SK-N-SH (cell line): ENCODE measurements around the gene C9orf43. TPM values are rescaled to one million over a fixed set of nuclear protein-coding genes. Genes with fewer than 3 reads are reported as not detected.

Experiments used
- CTCF ChIA-PET: fragments of 300-600, 350-600 bp; formaldehyde crosslinking; extraction: SDS; loops from one replicate; lab custom pipeline; 2021; lab: Yijun Ruan, JAX
- POLR2A ChIA-PET: fragments of 350-600 bp; sonication (Branson Sonifier 250); formaldehyde crosslinking; extraction: SDS; loops from one replicate; lab custom pipeline; 2020; ENCODE audit warnings: antibody characterized with exemption, inconsistent platforms; lab: Yijun Ruan, JAX
- DNase-seq: peaks from one replicate; pipeline ENCODE4 v3.0.0; 2012
- H2AFZ ChIP-seq: fragments of 200-600 bp; sonication (generic); 2 replicates; pipeline ENCODE4 v1.8.1; 2016; ENCODE audit warnings: antibody characterized with exemption, mild to moderate bottlenecking, low read depth
- H3F3A ChIP-seq: fragments of 200-600 bp; sonication (generic); replicated peaks from 2 replicates; pipeline ENCODE3; 2016; ENCODE audit warnings: antibody characterized with exemption, mild to moderate bottlenecking; ENCODE audit not compliant: insufficient read depth
- H3K27ac ChIP-seq, 2 experiments: fragments of 200-500 bp in 1 of 2; fragments of 200-600 bp in 1 of 2; sonication (Bioruptor generic) in 1 of 2; sonication (generic), shearing (Covaris generic) in 1 of 2; 2 replicates each; pipeline versions ENCODE4 v1.5.1 to v1.6.1; 2014 to 2016; ENCODE audit warnings: low read depth in 2 of 2, inconsistent platforms in 1 of 2, low read length in 1 of 2, mild to moderate bottlenecking in 1 of 2, mixed read lengths in 1 of 2
- H3K27me3 ChIP-seq: fragments of 200-600 bp; sonication (generic), shearing (Covaris generic); 2 replicates; pipeline ENCODE4 v1.6.1; 2016; ENCODE audit warnings: mixed run types; ENCODE audit not compliant: insufficient read depth
- H3K36me3 ChIP-seq, 2 experiments: fragments of 200-500 bp in 1 of 2; fragments of 200-600 bp in 1 of 2; sonication (Bioruptor generic) in 1 of 2; sonication (generic) in 1 of 2; replicated peaks in 1 of 2; 2 replicates each; pipeline versions ENCODE3 to v1.5.1; 2014 to 2016; ENCODE audit warnings: low read length in 1 of 2, mild to moderate bottlenecking in 1 of 2; ENCODE audit not compliant: insufficient read depth in 2 of 2, control insufficient read depth in 1 of 2
- H3K4me1 ChIP-seq, 2 experiments: fragments of 200-500 bp in 1 of 2; fragments of 200-600 bp in 1 of 2; sonication (Bioruptor generic) in 1 of 2; sonication (generic), shearing (Covaris generic) in 1 of 2; 2 replicates each; pipeline versions ENCODE4 v1.5.1 to v1.6.1; 2014 to 2016; ENCODE audit warnings: low read depth in 1 of 2, low read length in 1 of 2, mixed run types in 1 of 2; ENCODE audit not compliant: insufficient read depth in 2 of 2, control insufficient read depth in 1 of 2
- H3K4me2 ChIP-seq: fragments of 200-600 bp; sonication (generic), shearing (Covaris generic); 2 replicates; pipeline ENCODE4 v1.6.1; 2017; ENCODE audit warnings: mixed run types
- H3K4me3 ChIP-seq, 2 experiments: fragments of 200-500 bp in 1 of 2; fragments of 200-600 bp in 1 of 2; sonication (Bioruptor generic) in 1 of 2; sonication (generic), shearing (Covaris generic) in 1 of 2; 2 replicates each; pipeline versions ENCODE4 v1.5.1 to v1.8.1; 2014 to 2016; ENCODE audit warnings: low read depth in 2 of 2, inconsistent platforms in 1 of 2, low read length in 1 of 2, mild to moderate bottlenecking in 1 of 2, mixed read lengths in 1 of 2, moderate library complexity in 1 of 2
- H3K79me2 ChIP-seq: fragments of 200-600 bp; sonication (generic); 2 replicates; pipeline ENCODE4 v1.8.1; 2017; ENCODE audit warnings: mild to moderate bottlenecking; ENCODE audit not compliant: insufficient read depth
- H3K9ac ChIP-seq: fragments of 200-600 bp; sonication (generic); 2 replicates; pipeline ENCODE4 v1.6.1; 2017; ENCODE audit warnings: mixed run types
- H3K9me2 ChIP-seq: fragments of 200-600 bp; sonication (generic); 2 replicates; pipeline ENCODE4 v1.6.1; 2017; ENCODE audit warnings: mixed run types
- H3K9me3 ChIP-seq: fragments of 200-600 bp; sonication (generic); 2 replicates; pipeline ENCODE4 v1.6.1; 2017; ENCODE audit warnings: mixed run types, mild to moderate bottlenecking, moderate library complexity
- H4K20me1 ChIP-seq: fragments of 200-600 bp; sonication (generic); 2 replicates; pipeline ENCODE4 v1.6.1; 2017; ENCODE audit warnings: mild to moderate bottlenecking, mixed run types; ENCODE audit not compliant: insufficient read depth
- CTCF ChIP-seq: fragments of 200-600 bp; sonication (generic); IDR thresholded peaks from 2 replicates; pipeline ENCODE4 v1.6.1; 2017; ENCODE audit warnings: antibody characterized with exemption, mild to moderate bottlenecking, moderate library complexity
- ELF1 ChIP-seq: IDR thresholded peaks from 2 replicates; pipeline ENCODE4 v1.4.0; 2012
- EP300 ChIP-seq, 2 experiments: IDR thresholded peaks; 2 replicates each; pipeline versions ENCODE4 v1.4.0 to v1.6.1; 2012; ENCODE audit warnings: borderline replicate concordance in 1 of 2, low read depth in 1 of 2, low read length in 1 of 2
- FOSL2 ChIP-seq: IDR thresholded peaks from 2 replicates; pipeline ENCODE4 v1.4.0; 2012; ENCODE audit warnings: low read depth, mild to moderate bottlenecking, moderate library complexity, borderline replicate concordance
- GABPA ChIP-seq: IDR thresholded peaks from 2 replicates; pipeline ENCODE4 v1.4.0; 2012; ENCODE audit warnings: low read depth, mild to moderate bottlenecking
- JUND ChIP-seq: IDR thresholded peaks from 2 replicates; pipeline ENCODE4 v1.4.0; 2012
- MXI1 ChIP-seq: IDR thresholded peaks from 2 replicates; pipeline ENCODE4 v1.6.1; 2012; ENCODE audit warnings: mild to moderate bottlenecking, low read depth, low read length, improper control_type of control experiment
- NRF1 ChIP-seq: IDR thresholded peaks from 2 replicates; pipeline ENCODE4 v1.6.1; 2012; ENCODE audit warnings: low read depth, mild to moderate bottlenecking, low read length
- PBX3 ChIP-seq: IDR thresholded peaks from 2 replicates; pipeline ENCODE4; 2012
- POLR2AphosphoS5 ChIP-seq: IDR thresholded peaks from 2 replicates; pipeline ENCODE4 v1.6.1; 2012; ENCODE audit warnings: low read depth, low read length
- RFX5 ChIP-seq: IDR thresholded peaks from 2 replicates; pipeline ENCODE4 v1.6.1; 2012; ENCODE audit warnings: mild to moderate bottlenecking, improper control_type of control experiment, low read length
- SIN3A ChIP-seq: IDR thresholded peaks from 2 replicates; pipeline ENCODE4 v1.6.1; 2012; ENCODE audit warnings: low read depth, mild to moderate bottlenecking, low read length, moderate library complexity, borderline replicate concordance
- SMC3 ChIP-seq: IDR thresholded peaks from 2 replicates; pipeline ENCODE4 v1.6.1; 2012; ENCODE audit warnings: low read depth, low read length, improper control_type of control experiment
- TAF1 ChIP-seq: IDR thresholded peaks from 2 replicates; pipeline ENCODE4 v1.6.1; 2012; ENCODE audit warnings: low read depth, mild to moderate bottlenecking, low read length, moderate library complexity, borderline replicate concordance
- TCF12 ChIP-seq: IDR thresholded peaks from 2 replicates; pipeline ENCODE4 v1.4.0; 2012
- TEAD4 ChIP-seq: IDR thresholded peaks from 2 replicates; pipeline ENCODE4 v1.4.0; 2012; ENCODE audit warnings: mild to moderate bottlenecking, borderline replicate concordance; ENCODE audit not compliant: insufficient read depth
- USF2 ChIP-seq: fragments of 150-350 bp; IDR thresholded peaks from 2 replicates; pipeline ENCODE4 v1.6.1; 2017; ENCODE audit warnings: antibody characterized with exemption, low read length, low read depth, borderline replicate concordance
- WGBS: methylation state at CpG from one replicate; pipeline ENCODE4 v1.1.6; 2017; ENCODE audit warnings: low lambda C conversion rate; 5-methylcytosine and 5-hydroxymethylcytosine counted together
- polyA plus RNA-seq, 3 experiments: library from polyadenylated mRNA; depleted of rRNA; stranded (reverse); fragments of >200 nt; gene quantifications; 2 replicates each; pipeline ENCODE4 v1.2.3, GENCODE V29; 2012
- TF ChIP-seq, protein P1 (sequence below): IDR thresholded peaks from 2 replicates; pipeline ENCODE4 v1.6.1; 2012; ENCODE audit warnings: mild to moderate bottlenecking, low read depth, low read length, moderate library complexity
- TF ChIP-seq, protein P2 (sequence below): IDR thresholded peaks from 2 replicates; pipeline ENCODE4 v1.4.0; 2012; ENCODE audit warnings: low read depth, borderline replicate concordance
- TF ChIP-seq, protein P3 (sequence below): IDR thresholded peaks from 2 replicates; pipeline ENCODE4 v1.4.0; 2012; ENCODE audit warnings: low read depth, borderline replicate concordance

C9orf43 gene
- polyA plus RNA-seq, 1 of the 3 experiments (the other 2 are of a cell fraction), result 0.58 TPM

- WGBS, result 33% methylated on average over 1 of the region's 1 CpG
- DNase-seq, result no peak
- H2AFZ ChIP-seq, result no peak overlapping the region
- no peaks in the 10 kb centered on the region for H3F3A ChIP-seq
- H3K9me2 ChIP-seq, result no peaks in the 10 kb centered on the region
- no peak overlapping the region for H3K27ac ChIP-seq
- no peak overlapping the region for H3K9ac ChIP-seq
- CTCF ChIA-PET, result interaction anchor here (1.4 to 1.9 kb wide), 2 partner anchors 19 to 165 kb away, joined by 4 to 9 read pairs; no protein-coding TSS in a partner anchor
- H3K4me2 ChIP-seq, result no peak overlapping the region
- no peaks in the 10 kb centered on the region for H3K36me3 ChIP-seq
- POLR2A ChIA-PET, result no interaction called here
- H3K4me3 ChIP-seq, result no peak overlapping the region
- no peaks in the 10 kb centered on the region for H3K79me2 ChIP-seq
- TF ChIP-seq TAF1 (no peak), TEAD4 (no peak), FOSL2 (no peak), ELF1 (no peak), GABPA (no peak), MXI1 (no peak), POLR2AphosphoS5 (no peak), RFX5 (no peak), JUND (no peak), NRF1 (no peak), USF2 (no peak), EP300 (IDR thresholded peaks at IDR 0.05; ENCODE audit: borderline replicate concordance in 1 of 2, low read depth in 1 of 2, low read length in 1 of 2) (no peak), CTCF (no peak), SIN3A (no peak), SMC3 (no peak), TCF12 (no peak), PBX3 (no peak)
- TF ChIP-seq, protein P1, sequence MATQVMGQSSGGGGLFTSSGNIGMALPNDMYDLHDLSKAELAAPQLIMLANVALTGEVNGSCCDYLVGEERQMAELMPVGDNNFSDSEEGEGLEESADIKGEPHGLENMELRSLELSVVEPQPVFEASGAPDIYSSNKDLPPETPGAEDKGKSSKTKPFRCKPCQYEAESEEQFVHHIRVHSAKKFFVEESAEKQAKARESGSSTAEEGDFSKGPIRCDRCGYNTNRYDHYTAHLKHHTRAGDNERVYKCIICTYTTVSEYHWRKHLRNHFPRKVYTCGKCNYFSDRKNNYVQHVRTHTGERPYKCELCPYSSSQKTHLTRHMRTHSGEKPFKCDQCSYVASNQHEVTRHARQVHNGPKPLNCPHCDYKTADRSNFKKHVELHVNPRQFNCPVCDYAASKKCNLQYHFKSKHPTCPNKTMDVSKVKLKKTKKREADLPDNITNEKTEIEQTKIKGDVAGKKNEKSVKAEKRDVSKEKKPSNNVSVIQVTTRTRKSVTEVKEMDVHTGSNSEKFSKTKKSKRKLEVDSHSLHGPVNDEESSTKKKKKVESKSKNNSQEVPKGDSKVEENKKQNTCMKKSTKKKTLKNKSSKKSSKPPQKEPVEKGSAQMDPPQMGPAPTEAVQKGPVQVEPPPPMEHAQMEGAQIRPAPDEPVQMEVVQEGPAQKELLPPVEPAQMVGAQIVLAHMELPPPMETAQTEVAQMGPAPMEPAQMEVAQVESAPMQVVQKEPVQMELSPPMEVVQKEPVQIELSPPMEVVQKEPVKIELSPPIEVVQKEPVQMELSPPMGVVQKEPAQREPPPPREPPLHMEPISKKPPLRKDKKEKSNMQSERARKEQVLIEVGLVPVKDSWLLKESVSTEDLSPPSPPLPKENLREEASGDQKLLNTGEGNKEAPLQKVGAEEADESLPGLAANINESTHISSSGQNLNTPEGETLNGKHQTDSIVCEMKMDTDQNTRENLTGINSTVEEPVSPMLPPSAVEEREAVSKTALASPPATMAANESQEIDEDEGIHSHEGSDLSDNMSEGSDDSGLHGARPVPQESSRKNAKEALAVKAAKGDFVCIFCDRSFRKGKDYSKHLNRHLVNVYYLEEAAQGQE, result no peak
- TF ChIP-seq, protein P2, sequence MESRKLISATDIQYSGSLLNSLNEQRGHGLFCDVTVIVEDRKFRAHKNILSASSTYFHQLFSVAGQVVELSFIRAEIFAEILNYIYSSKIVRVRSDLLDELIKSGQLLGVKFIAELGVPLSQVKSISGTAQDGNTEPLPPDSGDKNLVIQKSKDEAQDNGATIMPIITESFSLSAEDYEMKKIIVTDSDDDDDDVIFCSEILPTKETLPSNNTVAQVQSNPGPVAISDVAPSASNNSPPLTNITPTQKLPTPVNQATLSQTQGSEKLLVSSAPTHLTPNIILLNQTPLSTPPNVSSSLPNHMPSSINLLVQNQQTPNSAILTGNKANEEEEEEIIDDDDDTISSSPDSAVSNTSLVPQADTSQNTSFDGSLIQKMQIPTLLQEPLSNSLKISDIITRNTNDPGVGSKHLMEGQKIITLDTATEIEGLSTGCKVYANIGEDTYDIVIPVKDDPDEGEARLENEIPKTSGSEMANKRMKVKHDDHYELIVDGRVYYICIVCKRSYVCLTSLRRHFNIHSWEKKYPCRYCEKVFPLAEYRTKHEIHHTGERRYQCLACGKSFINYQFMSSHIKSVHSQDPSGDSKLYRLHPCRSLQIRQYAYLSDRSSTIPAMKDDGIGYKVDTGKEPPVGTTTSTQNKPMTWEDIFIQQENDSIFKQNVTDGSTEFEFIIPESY, result no peak
- TF ChIP-seq, protein P3, sequence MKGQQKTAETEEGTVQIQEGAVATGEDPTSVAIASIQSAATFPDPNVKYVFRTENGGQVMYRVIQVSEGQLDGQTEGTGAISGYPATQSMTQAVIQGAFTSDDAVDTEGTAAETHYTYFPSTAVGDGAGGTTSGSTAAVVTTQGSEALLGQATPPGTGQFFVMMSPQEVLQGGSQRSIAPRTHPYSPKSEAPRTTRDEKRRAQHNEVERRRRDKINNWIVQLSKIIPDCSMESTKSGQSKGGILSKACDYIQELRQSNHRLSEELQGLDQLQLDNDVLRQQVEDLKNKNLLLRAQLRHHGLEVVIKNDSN, result no peak
- TF ChIP-seq, all 33 proteins: peak for 0
- peaks cover 6% of the 10 kb centered on the region; the same call in 1 of the 2 replicates for H3K27me3 ChIP-seq
- no peaks in the 10 kb centered on the region for H3K4me1 ChIP-seq
- no peaks in the 10 kb centered on the region for H3K9me3 ChIP-seq
- H4K20me1 ChIP-seq, result no peaks in the 10 kb centered on the region
Measured at GRCh38 chr9:113426701-113427100, 16.2 kb downstream of the C9orf43 start.
